22Rv1 (cell line): ENCODE measurements around the gene CEP126.

ENCODE experiments used
- CTCF ChIP-seq: fragments of 450-650 bp; IDR thresholded peaks from 2 replicates; pipeline ENCODE4 v1.5.1; 2017; ENCODE audit warnings: mild to moderate bottlenecking
- ZFX ChIP-seq: fragments of 450-650 bp; IDR thresholded peaks from 2 replicates; pipeline ENCODE4 v1.6.1; 2017; ENCODE audit warnings: antibody characterized with exemption, borderline replicate concordance

- TF ChIP-seq CTCF (no peak), ZFX (no peak)
Observed at GRCh38 chr11:101885631-101886030, 29.2 kb upstream of the CEP126 start.
